Spinal cord (tissue), 10 donors: Measurements from ENCODE around the gene IL17RA. TPM values are rescaled to one million over a fixed set of nuclear protein-coding genes. Genes with fewer than 3 reads are reported as not detected.

Experiments
- DNase-seq, 6 donors: peaks; one replicate each; pipeline versions ENCODE4 v3.0.0 to v3.0.0-alpha.2; 2013 to 2015; ENCODE audit warnings: low spot score in 6 of 6, low read depth in 4 of 6
- H3K27ac ChIP-seq: one replicate; pipeline ENCODE4 v1.5.1; 2013; ENCODE audit warnings: low read depth, low read length, control low read depth
- H3K27me3 ChIP-seq: one replicate; pipeline ENCODE4 v1.6.1; 2013; ENCODE audit warnings: low read length; ENCODE audit not compliant: control insufficient read depth, insufficient read depth
- H3K36me3 ChIP-seq: one replicate; pipeline ENCODE4 v1.6.1; 2013; ENCODE audit warnings: low read length; ENCODE audit not compliant: control insufficient read depth, insufficient read depth
- H3K4me1 ChIP-seq: one replicate; pipeline ENCODE4 v1.6.1; 2013; ENCODE audit warnings: low read length; ENCODE audit not compliant: control insufficient read depth, insufficient read depth
- H3K4me3 ChIP-seq: one replicate; pipeline ENCODE4 v1.5.1; 2013; ENCODE audit warnings: low read depth, low read length, control low read depth
- H3K9me3 ChIP-seq: one replicate; pipeline ENCODE4 v1.6.1; 2013; ENCODE audit warnings: low read length; ENCODE audit not compliant: control insufficient read depth, insufficient read depth
- WGBS: methylation state at CpG from one replicate; pipeline ENCODE4 v1.1.5; 2013; ENCODE audit warnings: missing lambda C conversion rate; ENCODE audit not compliant: insufficient coverage; 5-methylcytosine and 5-hydroxymethylcytosine counted together
- polyA plus RNA-seq, 2 donors: library from polyadenylated mRNA; unstranded; fragments of 120-200 nt; gene quantifications; one replicate each; pipeline ENCODE4 v1.2.1, GENCODE V29; 2013; ENCODE audit not compliant: insufficient read length in 2 of 2
- total RNA-seq, 2 donors: library from RNA; depleted of rRNA in 1 of 2; stranded (reverse); fragments of 120-200 nt in 1 of 2; fragments of >200 nt in 1 of 2; gene quantifications; one replicate each; pipeline versions ENCODE4 v1.2.3 to v1.2.4, GENCODE V29; 2013 to 2014
- donor health status: healthy.

The IL17RA gene
- total and polyA plus RNA-seq, 4 donors = 6.0 to 10.5 (median 7.1) TPM

- WGBS = 92% methylated on average over 9 of the region's 14 CpGs
- Histone ChIP-seq H3K27me3 (no peaks in the 10 kb centered on the region), H3K36me3 (peaks cover 42% of the 10 kb centered on the region), H3K27ac (no peak overlapping the region), H3K4me1 (peaks cover 5% of the 10 kb centered on the region), H3K9me3 (no peaks in the 10 kb centered on the region), H3K4me3 (no peak overlapping the region)
- no peak for DNase-seq
Observed at GRCh38 chr22:17104336-17104935, 19.6 kb downstream of the IL17RA start.

GRCh38 chr22:17105143-17106129, 20.6 kb downstream of the IL17RA start:
- Histone ChIP-seq H3K36me3 (peaks cover 44% of the 10 kb centered on the region), H3K27me3 (no peaks in the 10 kb centered on the region), H3K4me3 (no peak overlapping the region), H3K27ac (no peak overlapping the region), H3K4me1 (peaks cover 5% of the 10 kb centered on the region), H3K9me3 (no peaks in the 10 kb centered on the region)
- WGBS = 84% methylated on average over 17 of the region's 22 CpGs
- DNase-seq = no peak

DNA sequence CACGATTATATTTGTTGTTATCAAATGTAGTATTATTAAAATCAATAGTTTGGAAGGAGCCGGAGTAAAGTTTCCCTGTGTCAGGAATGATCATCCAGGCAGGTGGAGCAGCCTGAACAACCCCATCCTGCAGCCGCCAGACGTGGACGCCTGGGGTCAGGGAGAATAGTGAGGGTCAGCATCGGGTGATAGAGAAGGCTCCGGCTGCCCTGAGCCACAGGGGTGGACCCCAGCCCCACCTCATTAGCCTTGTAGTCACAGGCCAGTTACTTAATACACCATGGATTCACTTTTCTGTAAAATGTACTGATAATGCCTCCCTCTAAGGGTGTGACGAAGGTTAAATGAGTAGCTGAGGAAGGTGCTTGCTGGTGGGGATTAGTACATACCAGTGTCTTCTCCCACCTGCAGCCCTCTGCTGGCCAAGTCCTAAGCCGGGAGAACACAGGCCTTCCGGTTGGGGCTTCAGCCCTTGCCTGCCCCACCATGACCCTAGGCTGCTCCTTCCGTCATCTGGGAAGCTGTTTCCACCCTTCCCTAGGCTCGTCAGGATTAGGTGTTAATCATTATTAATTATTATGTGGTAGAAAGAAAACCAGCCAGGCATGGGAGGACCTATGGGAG, 21.5 kb downstream of the IL17RA start:
- no peak for DNase-seq
- Histone ChIP-seq H3K4me3 (no peak overlapping the region), H3K4me1 (peaks cover 5% of the 10 kb centered on the region), H3K27ac (no peak overlapping the region), H3K9me3 (no peaks in the 10 kb centered on the region), H3K27me3 (no peaks in the 10 kb centered on the region), H3K36me3 (peaks cover 41% of the 10 kb centered on the region)
- whole genome bisulfite sequencing = 90% methylated on average over 3 of the region's 12 CpGs

DNA sequence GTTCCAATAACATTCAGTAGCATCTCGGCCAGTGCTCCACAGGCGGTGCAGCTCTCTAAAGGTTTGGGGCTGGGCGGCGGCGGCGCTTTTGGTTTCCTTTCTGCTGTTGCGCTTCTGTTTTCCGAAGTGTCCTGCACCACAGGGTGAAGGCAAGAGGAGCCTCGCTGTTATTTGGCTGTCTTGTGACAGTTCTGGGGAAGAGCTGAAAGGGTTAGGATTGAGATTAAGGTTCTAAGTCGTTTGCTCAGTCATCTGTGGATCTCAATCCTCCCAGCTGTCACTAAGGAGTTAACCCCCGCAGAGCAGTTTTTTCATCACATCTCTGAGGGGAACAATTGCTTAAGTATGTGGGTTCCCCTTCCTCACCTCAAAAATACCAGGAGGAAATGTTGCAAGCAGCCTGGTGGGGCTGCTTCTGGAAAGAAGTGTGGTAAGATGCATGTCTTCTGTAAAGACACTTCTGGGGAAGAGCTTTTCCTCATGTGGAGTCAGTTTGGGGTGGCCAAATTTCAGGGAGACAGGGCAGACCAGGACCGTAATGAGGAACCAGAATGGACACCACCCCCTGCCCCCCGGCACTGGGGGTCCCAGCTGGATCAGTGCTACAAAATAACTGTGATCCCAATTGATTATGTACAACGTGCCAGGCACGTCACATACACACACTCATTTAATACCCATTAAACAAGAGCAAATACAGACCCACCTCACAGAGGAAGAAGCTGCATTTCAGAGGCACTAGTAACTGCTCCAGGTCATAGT, 22.2 kb downstream of the IL17RA start:
- no peak for DNase-seq

DNA sequence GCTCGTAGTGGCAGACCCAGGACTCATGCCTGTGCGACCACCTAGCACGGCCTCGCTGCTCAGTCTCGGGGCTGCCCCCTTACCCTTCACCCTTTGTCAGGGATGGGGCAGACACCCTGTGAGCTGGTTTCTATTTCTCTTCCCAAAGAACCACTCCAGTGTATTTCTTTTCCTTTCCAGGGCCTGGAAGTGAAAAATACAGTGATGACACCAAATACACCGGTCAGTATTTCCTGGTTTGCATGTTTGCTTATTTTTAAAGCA, 22.7 kb downstream of the IL17RA start:
- 100% methylated on average over 1 of the region's 6 CpGs for WGBS
- no peak overlapping the region for H3K27ac ChIP-seq
- peaks cover 5% of the 10 kb centered on the region for H3K4me1 ChIP-seq

More for the DNA sequence above, 22.2 kb downstream of the IL17RA start:
- H3K4me1 ChIP-seq = peaks cover 5% of the 10 kb centered on the region
- no peak overlapping the region for H3K27ac ChIP-seq
- no peak overlapping the region for H3K4me3 ChIP-seq
- WGBS = 89% methylated on average over 12 of the region's 15 CpGs
- H3K9me3 ChIP-seq = no peaks in the 10 kb centered on the region
- H3K27me3 ChIP-seq = no peaks in the 10 kb centered on the region
- H3K36me3 ChIP-seq = peaks cover 37% of the 10 kb centered on the region

GRCh38 chr22:17108256-17109112, 23.7 kb downstream of the IL17RA start:
- DNase-seq = no peak
- Histone ChIP-seq H3K36me3 (peaks cover 35% of the 10 kb centered on the region), H3K9me3 (no peaks in the 10 kb centered on the region), H3K4me3 (no peak overlapping the region), H3K27me3 (no peaks in the 10 kb centered on the region), H3K27ac (no peak overlapping the region), H3K4me1 (peaks cover 5% of the 10 kb centered on the region)
- WGBS = 96% methylated on average over 66 of the region's 66 CpGs

More for the DNA sequence above, 22.7 kb downstream of the IL17RA start:
- Histone ChIP-seq H3K4me3 (no peak overlapping the region), H3K9me3 (no peaks in the 10 kb centered on the region), H3K27me3 (no peaks in the 10 kb centered on the region), H3K36me3 (peaks cover 35% of the 10 kb centered on the region)
- no peak for DNase-seq

GRCh38 chr22:17109113-17109865, 24.5 kb downstream of the IL17RA start:
- H3K4me1 ChIP-seq = peaks cover 8% of the 10 kb centered on the region
- no peak overlapping the region for H3K27ac ChIP-seq
- no peaks in the 10 kb centered on the region for H3K9me3 ChIP-seq
- peaks cover 35% of the 10 kb centered on the region for H3K36me3 ChIP-seq
- DNase-seq = no peak
- 92% methylated on average over 41 of the region's 42 CpGs for WGBS
- H3K4me3 ChIP-seq = no peak overlapping the region
- H3K27me3 ChIP-seq = no peaks in the 10 kb centered on the region

- H3K36me3 ChIP-seq = peaks cover 31% of the 10 kb centered on the region
- H3K9me3 ChIP-seq = no peaks in the 10 kb centered on the region
- DNase-seq = no peak
- H3K27me3 ChIP-seq = no peaks in the 10 kb centered on the region
- H3K4me3 ChIP-seq = no peak overlapping the region
- peaks cover 14% of the 10 kb centered on the region for H3K4me1 ChIP-seq
- no peak overlapping the region for H3K27ac ChIP-seq
- WGBS = 90% methylated on average over 15 of the region's 16 CpGs
Observed at GRCh38 chr22:17109976-17110375, 25.2 kb downstream of the IL17RA start.
